Stimulated activated CD4-positive, alpha-beta T cell treated with anti-CD3 and anti-CD28 coated beads, TNF-alpha, amount 100 ng/mL, for 4 hours (primary cell): Measurements from ENCODE around the gene B4GALNT2.
"Not testable (repeated sequence)": the region's sequence is repeated elsewhere in the genome, so short reads cannot be mapped to it uniquely, and the experiment has no call there.

Source experiments
- DNase-seq, 3 experiments: peaks; one replicate each; pipeline ENCODE4 v3.0.0-alpha.2; 2020; ENCODE audit warnings: low read depth in 3 of 3

The B4GALNT2 gene, protein sequence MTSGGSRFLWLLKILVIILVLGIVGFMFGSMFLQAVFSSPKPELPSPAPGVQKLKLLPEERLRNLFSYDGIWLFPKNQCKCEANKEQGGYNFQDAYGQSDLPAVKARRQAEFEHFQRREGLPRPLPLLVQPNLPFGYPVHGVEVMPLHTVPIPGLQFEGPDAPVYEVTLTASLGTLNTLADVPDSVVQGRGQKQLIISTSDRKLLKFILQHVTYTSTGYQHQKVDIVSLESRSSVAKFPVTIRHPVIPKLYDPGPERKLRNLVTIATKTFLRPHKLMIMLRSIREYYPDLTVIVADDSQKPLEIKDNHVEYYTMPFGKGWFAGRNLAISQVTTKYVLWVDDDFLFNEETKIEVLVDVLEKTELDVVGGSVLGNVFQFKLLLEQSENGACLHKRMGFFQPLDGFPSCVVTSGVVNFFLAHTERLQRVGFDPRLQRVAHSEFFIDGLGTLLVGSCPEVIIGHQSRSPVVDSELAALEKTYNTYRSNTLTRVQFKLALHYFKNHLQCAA

DNA sequence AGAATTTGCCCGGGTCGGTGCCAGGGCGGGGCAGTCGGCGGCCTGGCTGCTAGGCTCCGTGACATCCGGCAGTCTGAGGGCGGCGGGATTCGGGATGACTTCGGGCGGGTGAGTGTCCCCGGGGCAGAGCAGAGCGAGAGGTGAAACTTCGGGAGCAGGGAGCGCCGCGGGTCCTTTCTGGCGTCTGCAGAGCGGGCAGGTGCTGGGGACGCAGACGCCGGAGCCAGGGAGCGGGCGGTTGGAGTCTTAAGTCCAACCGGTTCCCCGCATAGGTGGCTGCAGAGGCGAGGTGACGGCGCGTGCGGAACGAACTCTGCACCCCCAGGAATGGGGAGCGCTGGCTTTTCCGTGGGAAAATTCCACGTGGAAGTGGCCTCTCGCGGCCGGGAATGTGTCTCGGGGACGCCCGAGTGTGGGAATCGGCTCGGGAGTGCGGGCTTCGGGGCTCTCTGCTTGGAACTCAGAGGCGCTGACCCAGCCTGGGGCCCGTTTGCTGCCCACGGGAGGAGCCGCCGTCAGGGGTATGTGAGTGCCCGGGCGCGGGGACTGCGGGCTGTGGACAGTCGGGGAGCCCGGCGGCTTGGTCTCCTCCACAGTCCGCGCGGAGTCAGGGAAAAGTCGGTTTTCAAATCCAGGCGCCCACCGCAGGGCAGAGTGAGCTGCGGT lies at the start of gene B4GALNT2:
Gene B4GALNT2, plus strand, starts transcription at position 71 of the 666 bp plus-strand sequence. Its CDS starts 24 bp downstream, at position 95.
- no peak for DNase-seq

DNA sequence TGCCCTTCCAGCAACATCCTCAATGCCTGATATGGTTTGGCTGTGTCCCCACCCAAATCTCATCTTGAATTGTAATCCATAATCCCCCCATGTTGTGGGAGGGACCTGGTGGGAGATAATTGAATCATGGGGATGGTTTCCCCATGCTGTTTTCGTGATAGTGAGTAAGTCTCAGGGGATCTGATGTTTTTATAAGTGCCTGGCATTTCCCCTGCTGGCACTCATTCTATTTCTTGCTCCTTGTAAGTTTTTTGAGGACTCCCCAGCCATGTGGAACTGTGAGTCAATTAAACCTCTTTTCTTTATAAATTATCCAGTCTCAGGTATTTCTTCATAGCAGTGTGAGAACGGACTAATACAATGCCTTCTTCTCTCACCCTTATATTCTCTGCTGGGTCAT lies 47.5 kb upstream of the B4GALNT2 start:
- DNase-seq: not testable (repeated sequence)

DNA sequence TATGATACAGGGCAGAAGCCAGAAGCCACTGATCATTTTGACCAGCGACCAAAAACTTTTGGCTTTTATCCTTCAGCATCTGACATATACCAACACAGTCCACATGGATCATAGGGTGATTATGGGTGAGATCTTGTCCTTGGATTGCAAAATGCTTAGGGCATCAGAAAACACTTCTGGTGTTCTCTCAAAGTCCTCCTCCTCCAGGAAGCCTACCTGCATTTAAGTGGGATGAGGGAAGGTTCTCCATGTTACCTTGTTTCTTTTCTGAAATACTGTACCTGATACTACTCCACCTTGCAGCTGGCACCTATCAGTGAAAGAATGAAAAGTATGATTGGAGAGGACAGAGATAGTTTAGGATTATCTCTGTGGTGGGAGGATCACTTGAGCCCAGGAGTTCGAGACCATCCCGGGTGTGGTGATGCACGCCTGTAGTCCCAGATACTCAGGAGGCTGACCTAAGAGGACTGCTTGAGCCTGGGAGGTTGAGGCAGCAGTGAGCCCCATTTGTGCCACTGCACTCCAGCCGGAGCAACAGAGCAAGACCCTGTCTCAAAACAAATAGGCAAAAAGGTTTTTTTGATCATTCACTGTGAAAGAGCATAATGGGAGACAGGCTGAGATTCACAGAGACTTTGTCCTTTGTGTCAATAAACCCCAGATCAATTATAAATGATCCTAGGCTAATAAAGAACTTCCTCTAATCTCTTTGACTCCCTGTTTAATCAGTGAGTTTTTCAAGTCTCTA lies 46.8 kb upstream of the B4GALNT2 start:
- DNase-seq: no peak

DNA sequence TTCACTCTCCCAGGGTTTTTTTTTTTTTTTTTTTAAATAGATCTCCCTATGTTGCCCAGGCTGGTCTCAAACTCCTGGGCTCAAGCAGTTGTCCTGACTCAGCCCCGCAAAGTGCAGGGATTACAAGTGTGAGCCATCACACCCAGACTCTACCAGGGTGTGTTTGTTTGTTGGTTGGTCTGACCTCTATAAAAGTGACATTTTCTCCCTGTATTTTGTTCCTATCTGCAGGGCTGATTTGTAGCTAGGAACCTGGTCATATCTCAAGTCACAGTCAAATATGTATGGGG lies 46.3 kb upstream of the B4GALNT2 start:
- DNase-seq: no peak

DNA sequence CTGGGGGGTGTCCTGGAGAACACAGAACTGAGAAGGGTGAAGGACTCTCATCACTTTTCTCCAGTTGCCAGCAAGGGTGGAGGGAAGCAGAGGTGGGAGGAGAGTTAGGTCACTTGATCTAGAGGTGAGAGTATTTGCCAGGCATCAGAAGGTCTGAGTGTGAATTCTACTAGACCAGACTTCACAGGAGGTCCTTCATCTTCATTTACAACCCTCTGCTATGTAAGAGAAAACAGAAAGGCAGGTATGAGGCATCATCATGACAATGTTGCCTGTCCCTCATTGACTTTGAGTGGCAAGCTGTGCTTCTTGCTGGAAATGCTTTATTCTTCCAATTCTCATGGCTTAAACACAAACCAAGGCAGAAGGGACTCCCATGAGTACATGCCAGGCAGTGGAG lies 45.9 kb upstream of the B4GALNT2 start:
- DNase-seq: no peak

DNA sequence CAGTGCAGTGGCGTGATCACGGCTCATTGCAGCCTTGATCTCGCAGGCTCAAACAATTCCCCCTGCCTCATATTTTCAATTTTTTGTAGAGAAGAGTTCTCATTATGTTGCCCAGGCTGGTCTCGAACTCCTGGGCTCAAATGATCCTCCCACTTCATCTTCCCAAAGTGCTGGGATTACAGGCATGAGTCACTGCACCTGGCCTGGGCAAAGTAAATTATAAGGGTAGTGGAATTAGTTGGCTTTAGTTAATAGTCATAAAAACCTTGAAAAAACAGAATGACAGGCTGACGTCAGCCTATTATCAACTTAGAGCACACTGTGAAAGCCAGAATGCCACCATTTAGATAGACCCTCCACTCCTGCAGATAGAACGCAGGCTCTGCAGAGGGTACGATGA lies 43.5 kb upstream of the B4GALNT2 start:
- no peak for DNase-seq

DNA sequence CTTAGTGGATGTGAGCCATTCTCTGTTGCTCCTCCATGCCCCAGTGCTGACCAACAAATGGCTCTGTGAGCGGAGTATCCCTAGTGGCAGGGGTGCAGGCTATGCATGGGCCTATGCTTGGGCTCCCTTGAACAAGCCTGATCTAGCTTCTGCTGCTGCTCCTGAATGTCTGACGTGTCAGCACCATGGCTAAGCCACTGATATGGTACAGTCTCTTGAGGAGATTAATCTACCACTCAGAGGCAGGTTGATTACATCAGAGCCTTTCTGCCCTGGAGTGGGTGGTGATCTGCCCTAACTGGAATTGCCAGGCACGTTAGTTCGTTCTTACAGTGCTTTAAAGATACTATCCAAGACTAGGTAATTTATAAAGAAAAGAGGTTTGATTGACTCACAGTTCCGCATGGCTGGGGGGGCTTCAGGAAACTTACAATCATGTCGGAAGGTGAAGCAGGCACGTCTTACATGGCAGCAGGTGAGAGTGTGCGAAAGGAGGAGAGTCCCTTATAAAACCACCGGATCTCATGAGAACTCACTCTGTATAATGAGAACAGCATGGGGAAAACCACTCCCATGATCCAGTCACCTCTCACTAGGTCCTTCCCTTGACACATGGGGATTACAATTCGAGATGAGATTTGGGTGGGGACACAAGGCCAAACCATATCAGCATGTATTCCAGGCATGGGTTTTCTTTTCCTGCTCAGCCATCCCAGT lies 41.5 kb upstream of the B4GALNT2 start:
- DNase-seq: no peak

DNA sequence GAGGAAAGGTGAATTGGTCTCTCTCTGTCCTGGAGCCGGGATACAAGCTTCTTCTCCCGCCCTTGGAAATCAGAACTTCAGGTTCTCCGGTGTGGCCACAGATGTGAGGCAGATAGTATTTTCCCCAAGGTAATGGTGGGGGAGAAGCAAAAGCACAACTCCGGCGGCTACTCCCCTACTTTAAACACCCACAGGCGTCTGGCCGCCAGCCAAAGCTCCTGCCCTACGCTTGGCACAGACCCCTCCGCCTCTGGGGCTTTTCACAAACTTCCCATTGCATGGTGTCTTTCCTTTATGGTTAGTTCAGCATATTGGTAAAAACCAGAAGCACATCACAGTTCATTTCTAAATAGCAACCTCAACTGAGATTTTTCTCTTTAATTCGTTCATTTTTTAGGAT lies 39.4 kb upstream of the B4GALNT2 start:
- no peak for DNase-seq

DNA sequence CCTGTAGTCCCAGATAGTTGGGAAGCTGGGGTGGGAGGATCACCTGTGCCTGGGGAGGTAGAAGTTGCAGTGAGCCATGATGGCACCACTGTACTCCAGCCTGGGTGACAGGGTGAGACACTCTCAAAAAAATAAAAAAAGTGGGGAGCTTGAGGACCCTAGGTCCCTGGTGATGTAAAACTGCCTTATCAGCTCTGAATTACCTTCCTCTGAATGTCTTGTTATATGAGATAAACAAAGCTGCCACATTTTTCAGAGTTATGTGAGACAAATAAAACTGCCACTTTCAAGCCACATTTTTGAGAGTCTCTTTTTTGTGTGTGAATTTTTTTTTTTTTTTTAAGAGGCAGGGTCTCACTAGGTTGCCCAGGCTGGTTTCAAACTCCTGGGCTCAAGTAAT lies 32.0 kb upstream of the B4GALNT2 start:
- no peak for DNase-seq

DNA sequence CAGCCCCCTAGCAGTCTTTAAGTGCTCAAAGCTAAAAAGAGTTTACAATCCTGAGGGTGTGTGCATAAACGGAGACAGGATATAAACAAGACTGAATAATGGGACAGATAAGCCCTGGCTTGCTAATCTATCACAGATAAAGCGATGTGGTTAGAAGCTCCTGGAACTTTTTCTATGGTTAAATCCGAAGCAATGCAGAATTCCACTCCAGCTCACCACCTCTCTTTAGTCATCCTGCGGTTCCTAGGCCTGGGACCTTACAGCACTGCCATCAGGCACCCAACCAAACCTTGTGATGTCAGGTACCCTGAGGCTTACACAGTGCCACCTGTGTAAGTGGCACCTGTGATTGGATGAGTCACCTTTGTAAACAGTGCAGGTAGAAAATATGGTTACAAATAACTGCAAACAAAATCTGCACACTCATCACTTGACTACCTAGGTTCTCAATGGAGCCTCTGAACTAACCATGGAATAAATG lies 31.5 kb upstream of the B4GALNT2 start:
- no peak for DNase-seq

DNA sequence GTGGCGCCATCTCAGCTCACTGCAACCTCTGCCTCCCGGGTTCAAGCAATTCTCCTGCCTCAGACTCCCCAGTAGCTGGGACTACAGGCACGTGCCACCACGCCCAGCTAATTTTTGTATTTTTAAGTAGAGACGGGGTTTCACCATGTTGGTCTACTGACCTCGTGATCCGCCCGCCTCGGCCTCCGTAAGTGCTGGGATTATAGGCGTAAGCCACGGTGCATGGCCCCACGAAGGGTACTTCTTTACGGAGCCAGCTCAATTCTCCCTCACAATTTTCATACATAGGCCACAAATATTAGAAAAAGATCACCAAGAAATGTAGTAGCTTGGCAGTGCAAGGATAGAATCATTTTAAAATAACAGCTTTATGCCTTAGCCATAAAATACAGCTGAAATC lies 29.2 kb upstream of the B4GALNT2 start:
- DNase-seq: not testable (repeated sequence)

DNA sequence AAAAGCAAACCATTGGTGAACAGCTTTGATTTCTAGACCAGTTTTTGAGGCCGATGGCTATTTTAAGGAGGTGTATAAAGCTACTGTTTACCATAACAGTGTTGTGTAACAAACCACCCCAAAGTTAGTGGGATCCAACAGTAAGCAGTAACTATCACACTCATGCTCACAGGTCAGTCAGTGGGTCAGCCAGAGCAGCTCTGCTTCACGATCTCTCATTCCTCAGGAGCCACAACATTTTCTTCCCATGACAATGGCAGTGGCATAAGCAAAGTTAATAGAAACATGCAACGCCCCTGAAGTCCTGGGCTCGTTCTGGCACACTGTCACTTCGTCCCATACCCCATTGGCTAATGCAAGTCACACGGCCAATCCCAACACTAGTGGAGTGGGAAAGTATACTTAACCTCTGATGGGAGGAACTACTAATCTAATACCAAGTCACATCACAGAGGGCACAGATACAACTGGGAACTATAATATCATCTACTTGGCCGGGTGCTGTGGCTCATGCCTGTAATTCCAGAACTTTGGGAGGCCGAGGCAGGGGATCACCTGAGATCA lies 28.0 kb upstream of the B4GALNT2 start:
- no peak for DNase-seq

DNA sequence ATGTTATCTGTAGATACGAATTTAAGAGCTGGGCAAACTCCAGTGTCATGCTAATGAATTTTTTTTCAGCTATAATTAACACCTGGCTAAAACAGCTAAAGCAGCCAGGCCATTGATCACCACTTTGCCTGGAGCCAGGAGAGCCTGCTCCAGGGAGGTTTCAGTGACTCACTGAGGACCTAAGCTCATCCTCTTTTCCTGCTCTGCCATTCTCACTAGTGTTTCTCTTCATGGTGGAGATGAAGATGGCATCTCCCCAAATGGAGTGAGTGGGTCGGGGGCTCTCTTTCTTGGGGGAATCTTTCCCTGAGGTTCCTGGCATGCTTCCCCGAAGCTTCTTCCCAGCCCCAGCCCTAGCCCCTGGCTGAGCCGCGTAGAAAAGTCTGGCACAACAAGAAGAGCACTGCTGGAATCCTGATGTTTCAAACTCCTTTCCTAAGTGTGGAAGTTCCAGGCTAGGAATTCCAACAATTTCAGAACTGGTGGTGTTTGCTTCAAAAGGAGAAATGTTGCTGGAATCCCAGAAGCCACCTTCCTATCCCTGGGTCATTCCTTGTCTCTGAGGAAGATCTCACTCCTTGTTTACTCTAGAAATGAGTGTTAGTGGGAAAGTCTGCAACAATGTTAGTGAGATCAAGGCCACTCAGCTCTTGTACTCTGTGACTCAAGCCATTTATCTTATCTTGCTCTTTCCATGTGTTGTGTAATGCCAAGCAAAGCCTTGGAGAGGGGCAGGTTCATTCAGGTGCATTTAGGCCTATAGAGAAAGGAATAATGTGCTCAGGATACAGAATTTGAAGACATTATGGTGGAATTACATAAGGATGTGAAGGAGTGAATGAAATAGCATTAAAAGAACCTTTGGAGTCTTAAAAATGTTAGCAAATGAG lies 26.0 kb upstream of the B4GALNT2 start:
- DNase-seq: no peak

DNA sequence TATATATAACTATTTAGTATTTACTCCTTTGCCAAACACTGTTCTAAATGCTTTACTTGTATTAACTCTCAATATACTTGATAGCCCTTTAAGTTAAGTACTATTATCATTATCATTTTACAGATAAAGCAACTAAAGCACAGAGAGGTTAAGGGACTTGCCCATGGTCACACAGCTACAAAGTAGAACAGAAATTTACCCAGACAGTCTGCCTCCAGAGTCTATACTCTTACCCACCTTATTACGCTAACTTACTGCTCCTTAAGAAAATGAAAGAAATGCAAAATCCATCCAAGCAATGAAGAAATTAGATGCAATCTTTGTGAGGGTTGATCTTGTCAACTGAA lies 25.4 kb upstream of the B4GALNT2 start:
- no peak for DNase-seq

DNA sequence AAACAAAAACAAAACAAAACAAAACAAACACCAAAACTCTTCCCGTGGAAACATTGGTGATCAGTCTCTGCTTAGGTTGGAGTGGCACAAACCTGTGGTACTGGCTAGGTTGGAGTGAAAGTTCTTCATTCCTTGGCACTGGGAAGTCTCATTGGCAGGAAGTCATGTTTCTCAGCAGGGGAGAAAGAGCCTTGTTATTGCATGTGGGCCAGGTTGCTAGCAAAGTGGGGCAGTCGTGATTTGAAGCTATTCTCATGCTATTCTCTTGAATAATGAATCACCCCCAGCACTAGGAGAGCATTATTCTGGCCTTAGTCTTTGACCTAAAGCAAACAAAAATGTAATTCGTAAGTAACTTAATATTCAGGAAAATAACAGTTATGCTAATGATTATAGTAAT lies 24.3 kb upstream of the B4GALNT2 start:
- no peak for DNase-seq

DNA sequence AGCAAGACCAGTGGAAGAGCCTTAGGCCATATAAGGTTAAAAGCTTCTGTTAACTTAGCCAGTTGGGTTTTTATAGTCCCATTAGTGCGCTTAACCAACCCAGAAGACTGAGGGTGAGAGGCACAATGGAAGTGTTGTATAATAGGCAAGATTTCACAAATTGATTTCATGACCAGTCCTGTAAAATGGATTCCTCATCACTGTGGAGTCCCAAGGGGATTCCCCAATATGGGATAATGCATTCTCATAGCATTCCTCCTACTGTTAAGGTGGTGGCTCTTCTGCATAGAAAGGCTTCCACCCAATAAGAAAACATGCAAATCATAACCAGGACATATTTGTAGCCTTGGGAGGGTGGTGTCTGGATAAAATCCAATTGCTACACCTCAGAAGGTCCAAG lies 22.1 kb upstream of the B4GALNT2 start:
- no peak for DNase-seq

DNA sequence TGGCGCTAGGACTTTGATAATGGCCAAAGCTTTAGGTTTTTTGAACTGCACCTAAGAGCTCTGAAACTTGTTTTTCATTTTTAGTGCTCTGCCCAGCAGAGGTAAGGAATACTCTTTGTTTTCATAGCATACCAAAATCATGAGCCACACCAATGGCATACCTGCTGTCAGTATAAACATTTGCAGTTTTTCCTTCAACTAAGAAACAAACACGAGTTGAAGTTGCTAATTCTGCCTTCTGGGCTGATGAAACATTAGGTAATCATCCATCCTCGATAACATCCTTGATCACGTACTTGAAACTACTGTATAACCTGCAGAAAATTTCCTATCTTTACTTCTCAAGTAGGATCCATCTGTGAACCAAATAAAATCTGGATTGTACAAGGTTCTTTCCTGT lies 20.6 kb upstream of the B4GALNT2 start:
- DNase-seq: no peak

DNA sequence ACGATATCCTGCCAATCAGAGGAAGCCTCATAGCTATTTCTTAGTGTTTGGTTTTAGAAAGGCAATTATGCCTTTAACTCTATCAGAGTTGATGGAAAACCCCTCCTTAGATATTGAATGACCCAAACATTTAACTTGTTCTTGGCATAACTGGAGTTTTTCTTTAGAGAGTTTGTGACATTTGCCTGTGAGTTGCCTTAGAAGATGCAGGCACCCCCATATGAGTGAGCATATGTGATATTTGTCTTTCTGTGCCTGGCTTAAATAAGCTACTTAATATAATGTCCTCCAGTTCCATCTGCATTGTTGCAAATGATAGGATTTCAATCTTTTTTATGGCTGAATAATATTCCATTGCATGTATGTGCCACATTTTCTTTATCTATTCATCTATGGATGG lies 19.6 kb upstream of the B4GALNT2 start:
- no peak for DNase-seq

DNA sequence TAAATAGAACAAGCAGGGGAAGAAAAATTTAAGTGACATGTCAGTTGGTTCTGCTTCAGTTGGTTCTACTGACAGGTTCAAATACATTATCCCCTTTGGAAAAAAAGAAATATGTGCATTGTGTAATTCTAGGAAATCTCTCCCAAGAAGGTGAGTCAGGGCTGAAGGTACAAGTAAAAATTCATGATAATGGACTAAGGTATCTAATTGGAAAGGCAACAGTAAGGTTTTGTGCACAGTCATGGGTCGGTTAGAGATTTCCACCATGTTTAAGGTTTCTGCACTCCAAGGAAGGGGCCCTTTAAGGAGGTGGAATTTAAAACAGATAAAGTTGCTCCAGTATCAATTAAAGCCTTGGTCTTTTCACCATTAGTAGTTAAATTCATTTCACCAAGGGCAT lies 17.9 kb upstream of the B4GALNT2 start:
- DNase-seq: no peak

DNA sequence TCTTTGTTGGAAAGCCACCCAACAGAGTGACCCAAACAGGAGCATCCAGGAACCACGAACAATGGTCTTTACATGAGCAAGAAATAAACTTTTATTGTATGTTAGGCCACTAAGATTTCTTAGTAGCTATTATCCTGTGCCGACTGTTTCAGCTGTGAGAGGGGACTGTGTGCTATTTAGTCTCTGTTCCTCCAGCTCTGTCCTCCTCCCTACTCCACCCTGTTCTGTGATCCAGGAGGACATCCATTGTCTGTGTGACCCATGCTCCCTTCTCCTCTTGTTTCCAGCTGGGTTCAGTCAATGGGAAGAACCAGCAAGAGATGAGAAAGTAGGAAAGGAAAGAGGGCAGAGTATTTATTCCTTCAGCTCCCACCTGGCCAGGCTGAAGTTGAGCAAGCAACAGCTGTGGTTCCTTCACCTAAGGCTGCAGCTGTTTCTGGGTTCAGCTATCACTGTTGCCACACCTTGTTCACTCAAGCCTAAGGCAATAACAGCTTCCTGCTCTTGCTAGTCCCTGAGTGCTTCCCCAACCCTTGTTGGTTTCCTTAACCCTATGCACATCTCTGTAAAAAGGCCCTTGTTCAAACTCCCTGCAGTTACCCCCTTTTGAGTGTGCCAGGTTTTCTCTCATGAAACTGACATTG lies 14.9 kb upstream of the B4GALNT2 start:
- DNase-seq: no peak
